Ishikawa (cell line): ENCODE results near the gene GPRIN2.

Experiments used
- CEBPB ChIP-seq: IDR thresholded peaks from 2 replicates; pipeline ENCODE4 v1.6.1; 2012
- CREB1 ChIP-seq: IDR thresholded peaks from 2 replicates; pipeline ENCODE4 v1.6.1; 2012; ENCODE audit warnings: low read depth
- EGR1 ChIP-seq: IDR thresholded peaks from 2 replicates; pipeline ENCODE4 v1.6.1; 2012
- EP300 ChIP-seq: IDR thresholded peaks from 2 replicates; pipeline ENCODE4 v1.6.1; 2012; ENCODE audit warnings: borderline replicate concordance
- FOXM1 ChIP-seq: IDR thresholded peaks from 2 replicates; pipeline ENCODE4 v1.6.1; 2012; ENCODE audit warnings: low read depth, borderline replicate concordance
- MAX ChIP-seq: IDR thresholded peaks from 2 replicates; pipeline ENCODE4 v1.6.1; 2012
- RAD21 ChIP-seq: IDR thresholded peaks from 2 replicates; pipeline ENCODE4 v1.6.1; 2012; ENCODE audit warnings: low read depth
- REST ChIP-seq: IDR thresholded peaks from 2 replicates; pipeline ENCODE4 v1.6.1; 2012; ENCODE audit warnings: low read depth, mild to moderate bottlenecking
- TAF1 ChIP-seq: IDR thresholded peaks from 2 replicates; pipeline ENCODE4 v1.6.1; 2012; ENCODE audit warnings: low read depth, mild to moderate bottlenecking
- TCF12 ChIP-seq: IDR thresholded peaks from 2 replicates; pipeline ENCODE4 v1.6.1; 2012; ENCODE audit warnings: low read depth
- TEAD4 ChIP-seq: IDR thresholded peaks from 2 replicates; pipeline ENCODE4 v1.6.1; 2012
- USF1 ChIP-seq: IDR thresholded peaks from 2 replicates; pipeline ENCODE4 v1.6.1; 2012
- YY1 ChIP-seq: IDR thresholded peaks from 2 replicates; pipeline ENCODE4 v1.6.1; 2012; ENCODE audit warnings: low read depth
- ZBTB7A ChIP-seq: IDR thresholded peaks from 2 replicates; pipeline ENCODE4 v1.6.1; 2012; ENCODE audit warnings: low read depth

GPRIN2 gene

GRCh38 chr10:46542567-46543465 is 13.6 kb downstream of the GPRIN2 start:
- TF ChIP-seq FOXM1 (no peak), ZBTB7A (no peak), CREB1 (no peak), TEAD4 (no peak), USF1 (no peak), EP300 (no peak), YY1 (no peak), TAF1 (no peak)

- TF ChIP-seq EP300 (no peak), RAD21 (no peak), FOXM1 (no peak), ZBTB7A (no peak), USF1 (no peak), MAX (no peak), EGR1 (no peak), TAF1 (no peak), CEBPB (no peak), REST (no peak), TEAD4 (no peak), CREB1 (no peak), YY1 (no peak)
Measured at GRCh38 chr10:46541735-46542566, 14.5 kb downstream of the GPRIN2 start.

GRCh38 chr10:46541017-46541661 is 15.3 kb downstream of the GPRIN2 start:
- TF ChIP-seq TCF12: no peak
- TF ChIP-seq YY1: no peak
- TF ChIP-seq RAD21: no peak
- no peak for TF ChIP-seq CEBPB

DNA sequence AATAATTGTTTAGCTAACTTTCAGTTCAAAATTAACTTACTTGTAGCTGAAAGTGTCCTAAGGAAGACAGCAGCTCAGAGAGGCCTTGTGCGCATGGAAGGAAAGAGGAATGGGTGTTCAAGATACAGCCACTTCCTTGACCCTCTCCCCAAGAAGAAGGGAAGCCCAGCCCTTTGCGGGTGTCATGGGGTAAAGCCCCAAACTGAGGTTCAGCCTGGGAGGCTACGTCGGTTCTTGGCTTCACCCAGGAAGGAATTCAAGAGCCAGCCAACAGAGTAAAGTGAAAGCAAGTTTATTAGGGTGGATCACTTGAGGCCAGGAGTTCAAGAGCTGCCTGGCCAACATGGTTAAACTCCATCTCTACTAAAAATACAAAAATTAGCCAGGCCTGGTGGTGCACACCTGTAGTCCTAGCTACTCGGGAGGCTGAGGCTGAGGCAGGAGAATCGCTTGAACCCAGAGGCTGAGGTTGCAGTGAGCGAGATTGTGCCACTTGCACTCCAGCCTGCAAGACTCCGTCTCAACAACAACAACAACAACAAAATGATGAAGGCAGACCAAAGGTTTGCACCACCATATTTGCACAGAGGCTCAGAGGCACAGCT is 15.9 kb downstream of the GPRIN2 start:
- TF ChIP-seq FOXM1: no peak
- TF ChIP-seq EP300: no peak
- no peak for TF ChIP-seq YY1

DNA sequence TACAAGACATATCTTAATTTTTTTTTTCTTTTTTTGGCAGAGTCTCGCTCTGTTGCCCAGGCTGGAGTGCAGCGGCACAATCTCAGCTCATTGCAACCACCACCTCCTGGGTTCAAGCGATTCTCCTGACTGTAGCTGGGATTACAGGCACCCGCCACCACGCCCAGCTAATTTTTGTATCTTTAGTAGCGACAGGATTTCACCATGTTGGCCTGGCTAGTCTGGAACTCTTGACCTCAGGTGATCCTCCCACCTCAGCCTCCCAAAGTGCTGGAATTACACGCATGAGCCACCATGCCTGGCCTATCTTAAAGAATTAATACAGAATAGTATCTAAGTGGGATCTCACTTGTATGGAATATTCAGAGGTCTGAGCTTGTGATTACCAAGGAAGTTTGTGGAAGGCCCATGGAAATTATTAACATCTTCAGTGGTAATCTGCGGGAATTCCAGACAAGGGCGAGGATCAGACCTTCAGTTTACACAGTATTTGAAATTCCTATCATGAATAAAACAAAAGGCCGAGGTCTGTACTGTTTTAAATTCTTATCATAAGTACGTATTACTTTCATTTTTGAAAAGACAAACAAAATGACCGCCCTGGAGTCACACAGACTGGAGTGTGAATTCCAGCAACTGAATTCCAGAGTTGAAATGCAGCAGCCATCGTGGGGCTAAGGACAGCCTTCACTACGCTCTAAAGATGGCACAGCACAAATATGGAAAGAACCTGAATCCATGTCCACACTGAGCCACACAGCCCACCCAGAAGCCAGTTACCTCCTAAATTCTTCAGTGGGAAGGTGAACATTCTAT is 16.7 kb downstream of the GPRIN2 start:
- TF ChIP-seq REST (no peak), CEBPB (no peak), ZBTB7A (no peak), EGR1 (no peak), TAF1 (no peak), TCF12 (no peak), EP300 (no peak)
